Measurements from ENCODE around the gene ANKRD29.

DNA sequence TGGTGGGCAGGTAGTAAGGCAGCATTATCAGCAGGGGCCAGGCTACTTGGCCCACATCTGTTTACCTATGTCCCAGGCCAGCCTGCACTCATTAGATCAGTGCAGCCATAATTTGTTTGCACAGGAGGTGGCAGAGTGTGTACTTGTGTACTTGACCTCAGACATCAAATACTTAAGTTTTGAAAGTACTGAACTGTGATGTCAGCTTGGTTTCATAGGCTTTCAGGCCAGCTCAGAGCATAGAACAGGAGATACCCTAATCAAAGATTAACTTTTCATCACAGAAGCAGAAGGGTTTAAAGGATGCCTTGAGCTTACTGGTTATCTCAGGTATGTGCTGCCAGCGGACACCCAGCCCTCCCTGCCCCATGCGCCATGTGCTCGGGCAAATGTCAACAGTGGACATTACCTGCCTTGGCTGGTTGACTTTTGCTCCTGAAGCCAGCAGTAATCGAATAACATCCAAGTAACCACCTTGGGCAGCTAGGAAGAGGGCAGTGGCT lies 33.2 kb downstream of the ANKRD29 start:
- TF ChIP-seq POLR2AphosphoS5 (IDR thresholded peaks at IDR 0.05; ENCODE audit: borderline replicate concordance, low read depth, low read length) (no peak), EZH2 (IDR thresholded peaks at IDR 0.05) (no peak), FOXP2 (optimal IDR thresholded peaks at IDR 0.05; ENCODE audit: control extremely low read depth, extremely low read length, insufficient read depth) (no peak)

All from SK-N-MC (cell line).